ENCODE measurements around the gene AUTS2.

GRCh38 chr7:70472601-70473237 lies 874.4 kb downstream of the AUTS2 start:
- TF ChIP-seq POLR2A (IDR thresholded peaks at IDR 0.05) (no peak), CTCF (IDR thresholded peaks at IDR 0.05) (no peak)
